SK-N-SH (cell line): ENCODE data around the gene RMND1. TPM values are rescaled to one million over a fixed set of nuclear protein-coding genes. Genes with fewer than 3 reads are reported as not detected.

Experiments
- CTCF ChIA-PET: fragments of 300-600, 350-600 bp; formaldehyde crosslinking; extraction: SDS; loops from one replicate; lab custom pipeline; 2021; lab: Yijun Ruan, JAX
- POLR2A ChIA-PET: fragments of 350-600 bp; sonication (Branson Sonifier 250); formaldehyde crosslinking; extraction: SDS; loops from one replicate; lab custom pipeline; 2020; ENCODE audit warnings: antibody characterized with exemption, inconsistent platforms; lab: Yijun Ruan, JAX
- DNase-seq: peaks from one replicate; pipeline ENCODE4 v3.0.0; 2012
- H2AFZ ChIP-seq: fragments of 200-600 bp; sonication (generic); 2 replicates; pipeline ENCODE4 v1.8.1; 2016; ENCODE audit warnings: antibody characterized with exemption, mild to moderate bottlenecking, low read depth
- H3F3A ChIP-seq: fragments of 200-600 bp; sonication (generic); replicated peaks from 2 replicates; pipeline ENCODE3; 2016; ENCODE audit warnings: antibody characterized with exemption, mild to moderate bottlenecking; ENCODE audit not compliant: insufficient read depth
- H3K27ac ChIP-seq, 2 experiments: fragments of 200-500 bp in 1 of 2; fragments of 200-600 bp in 1 of 2; sonication (Bioruptor generic) in 1 of 2; sonication (generic), shearing (Covaris generic) in 1 of 2; 2 replicates each; pipeline versions ENCODE4 v1.5.1 to v1.6.1; 2014 to 2016; ENCODE audit warnings: low read depth in 2 of 2, inconsistent platforms in 1 of 2, low read length in 1 of 2, mild to moderate bottlenecking in 1 of 2, mixed read lengths in 1 of 2
- H3K27me3 ChIP-seq: fragments of 200-600 bp; sonication (generic), shearing (Covaris generic); 2 replicates; pipeline ENCODE4 v1.6.1; 2016; ENCODE audit warnings: mixed run types; ENCODE audit not compliant: insufficient read depth
- H3K36me3 ChIP-seq, 2 experiments: fragments of 200-500 bp in 1 of 2; fragments of 200-600 bp in 1 of 2; sonication (Bioruptor generic) in 1 of 2; sonication (generic) in 1 of 2; replicated peaks in 1 of 2; 2 replicates each; pipeline versions ENCODE3 to v1.5.1; 2014 to 2016; ENCODE audit warnings: low read length in 1 of 2, mild to moderate bottlenecking in 1 of 2; ENCODE audit not compliant: insufficient read depth in 2 of 2, control insufficient read depth in 1 of 2
- H3K4me1 ChIP-seq, 2 experiments: fragments of 200-500 bp in 1 of 2; fragments of 200-600 bp in 1 of 2; sonication (Bioruptor generic) in 1 of 2; sonication (generic), shearing (Covaris generic) in 1 of 2; 2 replicates each; pipeline versions ENCODE4 v1.5.1 to v1.6.1; 2014 to 2016; ENCODE audit warnings: low read depth in 1 of 2, low read length in 1 of 2, mixed run types in 1 of 2; ENCODE audit not compliant: insufficient read depth in 2 of 2, control insufficient read depth in 1 of 2
- H3K4me2 ChIP-seq: fragments of 200-600 bp; sonication (generic), shearing (Covaris generic); 2 replicates; pipeline ENCODE4 v1.6.1; 2017; ENCODE audit warnings: mixed run types
- H3K4me3 ChIP-seq, 2 experiments: fragments of 200-500 bp in 1 of 2; fragments of 200-600 bp in 1 of 2; sonication (Bioruptor generic) in 1 of 2; sonication (generic), shearing (Covaris generic) in 1 of 2; 2 replicates each; pipeline versions ENCODE4 v1.5.1 to v1.8.1; 2014 to 2016; ENCODE audit warnings: low read depth in 2 of 2, inconsistent platforms in 1 of 2, low read length in 1 of 2, mild to moderate bottlenecking in 1 of 2, mixed read lengths in 1 of 2, moderate library complexity in 1 of 2
- H3K79me2 ChIP-seq: fragments of 200-600 bp; sonication (generic); 2 replicates; pipeline ENCODE4 v1.8.1; 2017; ENCODE audit warnings: mild to moderate bottlenecking; ENCODE audit not compliant: insufficient read depth
- H3K9ac ChIP-seq: fragments of 200-600 bp; sonication (generic); 2 replicates; pipeline ENCODE4 v1.6.1; 2017; ENCODE audit warnings: mixed run types
- H3K9me2 ChIP-seq: fragments of 200-600 bp; sonication (generic); 2 replicates; pipeline ENCODE4 v1.6.1; 2017; ENCODE audit warnings: mixed run types
- H3K9me3 ChIP-seq: fragments of 200-600 bp; sonication (generic); 2 replicates; pipeline ENCODE4 v1.6.1; 2017; ENCODE audit warnings: mixed run types, mild to moderate bottlenecking, moderate library complexity
- H4K20me1 ChIP-seq: fragments of 200-600 bp; sonication (generic); 2 replicates; pipeline ENCODE4 v1.6.1; 2017; ENCODE audit warnings: mild to moderate bottlenecking, mixed run types; ENCODE audit not compliant: insufficient read depth
- EZH2phosphoT487 ChIP-seq: fragments of 200-600 bp; sonication (generic); IDR thresholded peaks from 2 replicates; pipeline ENCODE4 v1.6.1; 2017; ENCODE audit warnings: low read depth, mixed run types, mild to moderate bottlenecking, antibody characterized with exemption, moderate library complexity, borderline replicate concordance
- FOXJ3 ChIP-seq: sonication (generic); formaldehyde crosslinking; IDR thresholded peaks from 2 replicates; pipeline ENCODE4 v1.5.1; 2020; ENCODE audit warnings: mild to moderate bottlenecking, missing genetic modification reagents
- FOXM1 ChIP-seq: IDR thresholded peaks from 2 replicates; pipeline ENCODE4 v1.4.0; 2012; ENCODE audit warnings: low read depth, mild to moderate bottlenecking
- GATA2 ChIP-seq: sonication (generic); formaldehyde crosslinking; IDR thresholded peaks from 2 replicates; pipeline ENCODE4 v1.5.0; 2020; ENCODE audit warnings: mild to moderate bottlenecking, missing genetic modification reagents
- JUND ChIP-seq: IDR thresholded peaks from 2 replicates; pipeline ENCODE4 v1.4.0; 2012
- MXI1 ChIP-seq: IDR thresholded peaks from 2 replicates; pipeline ENCODE4 v1.6.1; 2012; ENCODE audit warnings: mild to moderate bottlenecking, low read depth, low read length, improper control_type of control experiment
- NFIC ChIP-seq: IDR thresholded peaks from 2 replicates; pipeline ENCODE4 v1.4.0; 2012; ENCODE audit warnings: borderline replicate concordance
- NRF1 ChIP-seq: IDR thresholded peaks from 2 replicates; pipeline ENCODE4 v1.6.1; 2012; ENCODE audit warnings: low read depth, mild to moderate bottlenecking, low read length
- PBX3 ChIP-seq: IDR thresholded peaks from 2 replicates; pipeline ENCODE4; 2012
- RCOR1 ChIP-seq: fragments of 150-350 bp; IDR thresholded peaks from 2 replicates; pipeline ENCODE4 v1.6.1; 2017; ENCODE audit warnings: antibody characterized with exemption, low read length
- RFX5 ChIP-seq: IDR thresholded peaks from 2 replicates; pipeline ENCODE4 v1.6.1; 2012; ENCODE audit warnings: mild to moderate bottlenecking, improper control_type of control experiment, low read length
- SIN3A ChIP-seq: IDR thresholded peaks from 2 replicates; pipeline ENCODE4 v1.6.1; 2012; ENCODE audit warnings: low read depth, mild to moderate bottlenecking, low read length, moderate library complexity, borderline replicate concordance
- SMC3 ChIP-seq: IDR thresholded peaks from 2 replicates; pipeline ENCODE4 v1.6.1; 2012; ENCODE audit warnings: low read depth, low read length, improper control_type of control experiment
- TCF12 ChIP-seq: IDR thresholded peaks from 2 replicates; pipeline ENCODE4 v1.4.0; 2012
- TEAD4 ChIP-seq: IDR thresholded peaks from 2 replicates; pipeline ENCODE4 v1.4.0; 2012; ENCODE audit warnings: mild to moderate bottlenecking, borderline replicate concordance; ENCODE audit not compliant: insufficient read depth
- USF2 ChIP-seq: fragments of 150-350 bp; IDR thresholded peaks from 2 replicates; pipeline ENCODE4 v1.6.1; 2017; ENCODE audit warnings: antibody characterized with exemption, low read length, low read depth, borderline replicate concordance
- YY1 ChIP-seq: IDR thresholded peaks from 2 replicates; pipeline ENCODE4 v1.4.0; 2012; ENCODE audit warnings: low read depth, mild to moderate bottlenecking
- WGBS: methylation state at CpG from one replicate; pipeline ENCODE4 v1.1.6; 2017; ENCODE audit warnings: low lambda C conversion rate; 5-methylcytosine and 5-hydroxymethylcytosine counted together
- polyA plus RNA-seq, 3 experiments: library from polyadenylated mRNA; depleted of rRNA; stranded (reverse); fragments of >200 nt; gene quantifications; 2 replicates each; pipeline ENCODE4 v1.2.3, GENCODE V29; 2012
- TF ChIP-seq, protein P1 (sequence below): IDR thresholded peaks from 2 replicates; pipeline ENCODE4 v1.4.0; 2012; ENCODE audit warnings: low read depth, borderline replicate concordance

Gene RMND1
- polyA plus RNA-seq, 1 of the 3 experiments (the other 2 are of a cell fraction): 14.8 TPM

GRCh38 chr6:151376440-151376839 is 75.5 kb downstream of the RMND1 start:
- Histone ChIP-seq H3F3A (peaks cover 18% of the 10 kb centered on the region), H3K79me2 (peaks cover 70% of the 10 kb centered on the region), H3K36me3 (peaks cover 3 to 5% of the 10 kb centered on the region in 2 experiments), H3K27me3 (no peaks in the 10 kb centered on the region), H3K9me2 (no peaks in the 10 kb centered on the region), H3K4me3 (no peak overlapping the region), H2AFZ (no peak overlapping the region), H3K4me2 (no peak overlapping the region), H3K4me1 (peaks cover 0 to 14% of the 10 kb centered on the region in 2 experiments; a peak in 2 of 4 replicates), H3K27ac (no peak overlapping the region), H3K9me3 (no peaks in the 10 kb centered on the region), H3K9ac (no peak overlapping the region), H4K20me1 (no peaks in the 10 kb centered on the region)
- CTCF ChIA-PET: interaction anchor here (0.9 to 1.8 kb wide), 4 partner anchors 13 to 484 kb away, joined by 3 to 7 read pairs (median 4); no protein-coding TSS in a partner anchor
- TF ChIP-seq JUND (no peak), SMC3 (no peak), SIN3A (no peak), FOXM1 (no peak), USF2 (no peak), RCOR1 (no peak), NRF1 (no peak)
- POLR2A ChIA-PET: no interaction called here
- 96% methylated on average over 1 of the region's 1 CpG for WGBS
- no peak for DNase-seq

DNA sequence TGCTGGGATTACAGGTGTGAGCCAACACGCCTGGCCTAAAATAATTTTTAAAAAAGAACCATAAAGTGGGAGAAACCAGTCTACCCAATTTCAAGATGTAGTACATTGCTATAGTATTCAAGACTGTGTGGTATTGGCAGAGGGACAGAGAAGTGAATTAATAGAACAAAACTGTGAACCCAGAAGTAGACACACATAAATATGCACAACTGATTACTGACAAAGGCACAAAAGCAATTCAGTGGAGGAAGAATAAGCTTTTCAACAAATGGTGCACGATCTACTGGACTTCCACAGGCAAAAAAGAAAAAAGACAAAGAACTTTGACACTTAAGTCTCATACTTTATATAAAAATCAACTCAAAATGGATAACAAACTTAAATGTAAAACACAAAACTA is 76.1 kb downstream of the RMND1 start:
- H3K4me2 ChIP-seq: no peak overlapping the region
- CTCF ChIA-PET: interaction anchor here (0.7 to 1.8 kb wide), 4 partner anchors 13 to 484 kb away, joined by 3 to 7 read pairs (median 3); no protein-coding TSS in a partner anchor

More for the DNA sequence above, 76.1 kb downstream of the RMND1 start:
- H3F3A ChIP-seq: peaks cover 18% of the 10 kb centered on the region
- no peaks in the 10 kb centered on the region for H3K9me3 ChIP-seq
- H3K4me3 ChIP-seq: no peak overlapping the region
- no peak overlapping the region for H3K27ac ChIP-seq
- peaks cover 0 to 14% of the 10 kb centered on the region in 2 experiments; a peak in 2 of 4 replicates for H3K4me1 ChIP-seq
- no peak for DNase-seq
- H3K36me3 ChIP-seq: peaks cover 6 to 8% of the 10 kb centered on the region in 2 experiments
- no peak for TF ChIP-seq YY1
- TF ChIP-seq PBX3: no peak
- no peak for TF ChIP-seq GATA2 (CRISPR knock-in tag)
- TF ChIP-seq EZH2phosphoT487: no peak
- TF ChIP-seq SIN3A: no peak
- TF ChIP-seq, protein P1, sequence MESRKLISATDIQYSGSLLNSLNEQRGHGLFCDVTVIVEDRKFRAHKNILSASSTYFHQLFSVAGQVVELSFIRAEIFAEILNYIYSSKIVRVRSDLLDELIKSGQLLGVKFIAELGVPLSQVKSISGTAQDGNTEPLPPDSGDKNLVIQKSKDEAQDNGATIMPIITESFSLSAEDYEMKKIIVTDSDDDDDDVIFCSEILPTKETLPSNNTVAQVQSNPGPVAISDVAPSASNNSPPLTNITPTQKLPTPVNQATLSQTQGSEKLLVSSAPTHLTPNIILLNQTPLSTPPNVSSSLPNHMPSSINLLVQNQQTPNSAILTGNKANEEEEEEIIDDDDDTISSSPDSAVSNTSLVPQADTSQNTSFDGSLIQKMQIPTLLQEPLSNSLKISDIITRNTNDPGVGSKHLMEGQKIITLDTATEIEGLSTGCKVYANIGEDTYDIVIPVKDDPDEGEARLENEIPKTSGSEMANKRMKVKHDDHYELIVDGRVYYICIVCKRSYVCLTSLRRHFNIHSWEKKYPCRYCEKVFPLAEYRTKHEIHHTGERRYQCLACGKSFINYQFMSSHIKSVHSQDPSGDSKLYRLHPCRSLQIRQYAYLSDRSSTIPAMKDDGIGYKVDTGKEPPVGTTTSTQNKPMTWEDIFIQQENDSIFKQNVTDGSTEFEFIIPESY: no peak
- TF ChIP-seq FOXJ3 (CRISPR knock-in tag): no peak
- TF ChIP-seq RFX5: no peak
- no peak for TF ChIP-seq JUND
- no peak for TF ChIP-seq TEAD4
- TF ChIP-seq NFIC: no peak
- no peak for TF ChIP-seq MXI1
- TF ChIP-seq SMC3: no peak
- no peak for TF ChIP-seq TCF12
- 82% methylated on average over 2 of the region's 2 CpGs for WGBS
- no peaks in the 10 kb centered on the region for H3K9me2 ChIP-seq
- H4K20me1 ChIP-seq: no peaks in the 10 kb centered on the region
- H3K9ac ChIP-seq: no peak overlapping the region
- POLR2A ChIA-PET: no interaction called here
- peaks cover 66% of the 10 kb centered on the region for H3K79me2 ChIP-seq
- H2AFZ ChIP-seq: no peak overlapping the region
- H3K27me3 ChIP-seq: no peaks in the 10 kb centered on the region
